ENCODE measurements around the gene MIAT. TPM values are rescaled to one million over a fixed set of nuclear protein-coding genes. Genes with fewer than 3 reads are reported as not detected.
"Not testable (repeated sequence)": the region's sequence is repeated elsewhere in the genome, so short reads cannot be mapped to it uniquely, and the experiment has no call there.

The MIAT gene
- total RNA-seq, 1 donor from 2014 or later: 6.1 TPM

DNA sequence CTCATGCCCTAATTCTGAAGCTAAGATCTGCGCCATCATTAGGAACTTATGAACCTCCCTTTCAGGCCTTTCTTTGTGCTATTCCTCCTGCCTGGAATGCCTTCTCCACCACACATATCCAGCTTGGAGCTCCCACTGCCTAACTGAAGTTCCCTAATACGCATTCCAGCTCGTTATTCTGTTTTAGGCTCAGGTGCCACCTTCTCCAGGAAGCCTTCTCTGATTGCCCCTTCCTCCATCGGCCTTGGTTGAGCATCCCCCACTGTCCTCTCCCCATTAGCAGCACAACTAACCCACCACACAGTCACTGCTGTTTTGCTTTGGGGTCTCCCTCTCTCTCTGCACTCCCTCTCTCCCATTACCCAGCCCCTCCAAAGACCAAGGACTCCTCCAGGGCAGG is 44.7 kb upstream of the MIAT start:
- TF ChIP-seq, protein P1, sequence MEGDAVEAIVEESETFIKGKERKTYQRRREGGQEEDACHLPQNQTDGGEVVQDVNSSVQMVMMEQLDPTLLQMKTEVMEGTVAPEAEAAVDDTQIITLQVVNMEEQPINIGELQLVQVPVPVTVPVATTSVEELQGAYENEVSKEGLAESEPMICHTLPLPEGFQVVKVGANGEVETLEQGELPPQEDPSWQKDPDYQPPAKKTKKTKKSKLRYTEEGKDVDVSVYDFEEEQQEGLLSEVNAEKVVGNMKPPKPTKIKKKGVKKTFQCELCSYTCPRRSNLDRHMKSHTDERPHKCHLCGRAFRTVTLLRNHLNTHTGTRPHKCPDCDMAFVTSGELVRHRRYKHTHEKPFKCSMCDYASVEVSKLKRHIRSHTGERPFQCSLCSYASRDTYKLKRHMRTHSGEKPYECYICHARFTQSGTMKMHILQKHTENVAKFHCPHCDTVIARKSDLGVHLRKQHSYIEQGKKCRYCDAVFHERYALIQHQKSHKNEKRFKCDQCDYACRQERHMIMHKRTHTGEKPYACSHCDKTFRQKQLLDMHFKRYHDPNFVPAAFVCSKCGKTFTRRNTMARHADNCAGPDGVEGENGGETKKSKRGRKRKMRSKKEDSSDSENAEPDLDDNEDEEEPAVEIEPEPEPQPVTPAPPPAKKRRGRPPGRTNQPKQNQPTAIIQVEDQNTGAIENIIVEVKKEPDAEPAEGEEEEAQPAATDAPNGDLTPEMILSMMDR (IDR thresholded peaks at IDR 0.05): no peak
- Histone ChIP-seq H3K9me3 (no peaks in the 10 kb centered on the region), H3K4me3 (no peak overlapping the region), H3K27ac (no peak overlapping the region), H3K4me1 (peaks cover 2% of the 10 kb centered on the region), H3K36me3 (no peaks in the 10 kb centered on the region), H3K27me3 (no peaks in the 10 kb centered on the region)
- intact Hi-C loops (cut with DNase I): no loop called here
- DNase-seq: no peak
- no peak for ATAC-seq

DNA sequence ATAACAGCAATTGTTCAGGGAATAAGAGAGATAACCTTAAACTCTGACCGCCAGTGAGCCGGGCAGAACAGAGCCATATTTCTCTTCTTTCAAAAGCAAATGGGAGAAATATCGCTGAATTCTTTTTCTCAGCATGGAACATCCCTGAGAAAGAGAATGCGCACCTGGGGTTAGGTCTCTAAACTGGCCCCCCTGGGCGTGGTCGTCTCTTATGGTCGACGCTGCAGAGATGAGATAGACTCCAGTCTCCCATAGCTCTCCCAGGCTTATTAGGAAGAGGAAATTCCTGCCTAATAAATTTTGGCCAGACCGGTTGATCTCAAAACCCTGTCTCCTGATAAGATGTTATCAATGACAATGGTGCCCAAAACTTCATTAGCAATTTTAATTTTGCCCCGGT is 43.6 kb upstream of the MIAT start:
- H3K9me3 ChIP-seq; H3K27me3 ChIP-seq; ATAC-seq; DNase-seq; H3K27ac ChIP-seq; H3K36me3 ChIP-seq; H3K4me3 ChIP-seq; intact Hi-C loops (cut with DNase I); H3K4me1 ChIP-seq: not testable (repeated sequence)

DNA sequence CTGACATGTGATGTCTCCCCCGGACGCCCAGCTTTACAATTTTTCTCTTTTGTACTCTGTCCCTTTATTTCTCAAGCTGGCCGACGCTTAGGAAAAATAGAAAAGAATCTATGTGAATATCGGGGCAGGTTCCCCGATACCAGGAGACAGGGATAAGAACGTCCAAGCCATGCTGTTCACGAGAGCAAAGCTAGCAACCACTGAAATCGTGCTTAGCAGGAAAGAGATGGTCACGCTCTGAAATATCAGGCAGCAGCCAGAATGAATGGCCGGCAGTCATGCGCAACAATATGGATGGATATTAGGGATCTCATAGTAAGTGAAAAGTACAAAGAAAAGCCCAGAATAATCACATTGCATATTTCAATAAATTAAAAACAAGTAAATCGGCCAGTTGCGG is 43.1 kb upstream of the MIAT start:
- ATAC-seq (no peak), DNase-seq (no peak)
- intact Hi-C loops (cut with DNase I): no loop called here
- no peaks in the 10 kb centered on the region for H3K9me3 ChIP-seq
- H3K36me3 ChIP-seq: no peaks in the 10 kb centered on the region
- no peak overlapping the region for H3K27ac ChIP-seq
- H3K27me3 ChIP-seq: no peaks in the 10 kb centered on the region
- H3K4me3 ChIP-seq: no peak overlapping the region
- TF ChIP-seq, protein P1 (IDR thresholded peaks at IDR 0.05): no peak
- peaks cover 2% of the 10 kb centered on the region for H3K4me1 ChIP-seq

DNA sequence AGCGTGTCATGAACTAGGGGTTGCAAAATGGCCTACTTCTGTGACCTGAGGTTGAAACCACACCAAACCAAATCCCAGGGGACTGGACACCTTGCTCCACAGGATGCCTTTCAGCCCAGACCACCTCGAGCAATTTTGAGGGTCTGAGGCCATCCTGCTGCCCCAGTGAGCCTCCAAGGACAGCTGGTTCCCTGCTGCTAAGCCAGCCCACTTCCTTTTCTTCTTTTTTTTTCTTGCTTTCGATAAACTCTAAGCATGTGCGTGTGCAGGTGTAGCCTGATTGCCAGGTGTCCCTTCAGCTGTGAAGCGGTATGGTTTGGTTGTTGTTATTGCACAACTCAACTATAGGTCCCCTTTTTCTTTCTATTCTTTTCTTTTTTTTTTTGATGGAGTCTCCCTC is 42.2 kb upstream of the MIAT start:
- no peaks in the 10 kb centered on the region for H3K9me3 ChIP-seq
- H3K27ac ChIP-seq: no peak overlapping the region
- H3K4me3 ChIP-seq: no peak overlapping the region
- H3K4me1 ChIP-seq: peaks cover 2% of the 10 kb centered on the region
- no peaks in the 10 kb centered on the region for H3K36me3 ChIP-seq
- no peak for DNase-seq
- no peaks in the 10 kb centered on the region for H3K27me3 ChIP-seq
- intact Hi-C loops (cut with DNase I): no loop called here
- ATAC-seq: no peak
- TF ChIP-seq, protein P1 (IDR thresholded peaks at IDR 0.05): no peak

DNA sequence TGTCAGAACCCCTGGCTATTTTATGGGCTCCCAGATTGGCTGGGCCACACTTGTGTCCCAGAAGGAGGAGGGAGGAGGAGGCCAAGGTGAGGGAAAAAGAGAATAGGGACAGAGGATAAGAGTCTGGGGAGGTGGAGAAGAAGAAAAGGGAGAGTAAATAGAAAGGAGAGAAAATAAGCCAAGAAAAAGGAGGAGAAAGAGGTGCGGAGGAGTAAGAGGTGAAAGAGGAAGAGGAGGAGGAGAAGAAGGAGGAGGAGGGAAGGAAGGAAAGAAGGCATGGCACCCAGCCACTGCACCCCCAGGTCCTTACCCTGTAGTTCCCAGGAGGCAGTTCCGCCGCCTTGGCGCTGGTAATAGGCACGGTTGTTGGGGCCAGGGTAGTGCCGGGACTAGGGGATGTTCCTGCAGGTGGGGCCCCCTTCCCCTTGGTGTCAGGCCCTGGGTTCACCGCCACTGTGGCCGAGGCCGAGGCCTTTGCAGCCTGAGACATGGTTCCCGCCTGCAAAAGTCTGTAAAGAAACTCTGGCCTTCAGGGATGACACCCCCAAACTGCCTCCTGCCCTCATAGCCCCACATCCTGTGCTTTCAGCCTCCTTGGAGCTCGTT is 41.5 kb upstream of the MIAT start:
- TF ChIP-seq, protein P1 (IDR thresholded peaks at IDR 0.05): no peak
- Histone ChIP-seq H3K27ac (no peak overlapping the region), H3K4me1 (peaks cover 2% of the 10 kb centered on the region), H3K9me3 (no peaks in the 10 kb centered on the region), H3K4me3 (no peak overlapping the region), H3K27me3 (no peaks in the 10 kb centered on the region), H3K36me3 (no peaks in the 10 kb centered on the region)
- intact Hi-C loops (cut with DNase I): no loop called here
- ATAC-seq (no peak), DNase-seq (no peak)

DNA sequence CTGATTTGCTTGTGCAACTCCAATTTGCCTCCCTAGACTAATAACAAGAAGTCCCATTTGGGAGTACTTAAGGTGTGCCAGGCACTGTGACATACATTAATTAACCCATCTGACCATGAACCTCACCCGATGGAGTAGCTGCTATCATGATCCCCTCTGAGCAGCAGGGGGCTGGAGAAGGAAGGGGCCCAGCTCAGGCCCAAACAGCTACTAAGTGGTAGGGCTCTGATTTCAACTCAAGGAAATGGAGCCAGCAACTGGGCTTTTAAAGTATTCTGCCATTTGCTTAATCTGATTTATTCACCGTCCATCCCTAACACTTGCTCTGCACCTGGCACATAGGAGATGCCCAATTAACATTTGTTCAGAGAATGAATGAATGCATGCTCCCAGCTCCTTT is 40.7 kb upstream of the MIAT start:
- TF ChIP-seq, protein P1 (IDR thresholded peaks at IDR 0.05): no peak
- H3K27me3 ChIP-seq: no peaks in the 10 kb centered on the region
- intact Hi-C loops (cut with DNase I): no loop called here
- no peaks in the 10 kb centered on the region for H3K36me3 ChIP-seq
- no peak overlapping the region for H3K4me3 ChIP-seq
- H3K27ac ChIP-seq: no peak overlapping the region
- no peak for ATAC-seq
- peaks cover 2% of the 10 kb centered on the region for H3K4me1 ChIP-seq
- no peak for DNase-seq
- H3K9me3 ChIP-seq: no peaks in the 10 kb centered on the region

Data from upper lobe of right lung (tissue), 1 donor.